Mesenchymal stem cell (in vitro differentiated cells and primary cell): ENCODE results near the gene SLC16A4.
A peak's percentile ranks its signal among the peaks of the same experiment; 100 is the strongest.

ENCODE experiments used
- DNase-seq: peaks from one replicate; pipeline ENCODE4 v3.0.0-alpha.2; 2013
- H2AFZ ChIP-seq: one replicate; pipeline ENCODE4 v1.6.1; 2013; ENCODE audit warnings: low read depth, mild to moderate bottlenecking, control low read depth, inconsistent platforms, low read length, moderate library complexity
- H2AK5ac ChIP-seq: 2 replicates; pipeline ENCODE4 v1.6.1; 2013; ENCODE audit warnings: low read length, moderate library complexity, mild to moderate bottlenecking, inconsistent platforms; ENCODE audit not compliant: severe bottlenecking
- H2BK120ac ChIP-seq: one replicate; pipeline ENCODE4 v1.6.1; 2013; ENCODE audit warnings: low read depth, mild to moderate bottlenecking, inconsistent platforms, low read length, moderate library complexity
- H2BK12ac ChIP-seq, 2 experiments: one replicate each; pipeline ENCODE4 v1.6.1; 2013; ENCODE audit warnings: inconsistent platforms in 2 of 2, low read length in 2 of 2, mild to moderate bottlenecking in 2 of 2, moderate library complexity in 2 of 2, control low read depth in 1 of 2
- H2BK15ac ChIP-seq: one replicate; pipeline ENCODE4 v1.6.1; 2013; ENCODE audit warnings: mild to moderate bottlenecking, low read depth, inconsistent platforms; ENCODE audit not compliant: poor library complexity, severe bottlenecking
- H2BK5ac ChIP-seq: 2 replicates; pipeline ENCODE4 v1.6.1; 2013; ENCODE audit warnings: low read depth, mild to moderate bottlenecking, low read length, control low read depth, inconsistent platforms; ENCODE audit not compliant: poor library complexity, severe bottlenecking
- H3K14ac ChIP-seq, 2 experiments: one replicate each; pipeline ENCODE4 v1.6.1; 2013; ENCODE audit warnings: inconsistent platforms in 2 of 2, low read length in 2 of 2, control low read depth in 1 of 2, mild to moderate bottlenecking in 1 of 2, moderate library complexity in 1 of 2
- H3K18ac ChIP-seq, 2 experiments: one replicate each; pipeline ENCODE4 v1.6.1; 2013; ENCODE audit warnings: inconsistent platforms in 2 of 2, low read length in 2 of 2, control low read depth in 1 of 2, low read depth in 1 of 2, mild to moderate bottlenecking in 1 of 2
- H3K23ac ChIP-seq, 2 experiments: one replicate each; pipeline ENCODE4 v1.6.1; 2013; ENCODE audit warnings: inconsistent platforms in 2 of 2, low read length in 2 of 2, mild to moderate bottlenecking in 2 of 2, moderate library complexity in 2 of 2, control low read depth in 1 of 2
- H3K27ac ChIP-seq: 2 replicates; pipeline ENCODE4 v1.5.1; 2013; ENCODE audit warnings: mild to moderate bottlenecking, moderate library complexity, low read length, control low read depth, inconsistent platforms; ENCODE audit not compliant: poor library complexity, severe bottlenecking
- H3K27me3 ChIP-seq, 2 experiments: 2 replicates each; pipeline versions ENCODE4 v1.6.1 to v1.7.0; 2013; ENCODE audit warnings: low read length in 2 of 2, mild to moderate bottlenecking in 2 of 2, moderate library complexity in 2 of 2, control low read depth in 1 of 2, inconsistent platforms in 1 of 2; ENCODE audit not compliant: control insufficient read depth in 1 of 2, insufficient read depth in 1 of 2
- H3K36me3 ChIP-seq, 2 experiments: 2 replicates each; pipeline versions ENCODE4 v1.6.1 to v1.7.0; 2013; ENCODE audit warnings: low read length in 2 of 2, control low read depth in 1 of 2, inconsistent platforms in 1 of 2, low read depth in 1 of 2, mild to moderate bottlenecking in 1 of 2; ENCODE audit not compliant: insufficient read depth in 2 of 2, control insufficient read depth in 1 of 2
- H3K4ac ChIP-seq, 2 experiments: one replicate each; pipeline ENCODE4 v1.6.1; 2013; ENCODE audit warnings: inconsistent platforms in 2 of 2, low read length in 2 of 2, mild to moderate bottlenecking in 2 of 2, moderate library complexity in 2 of 2, control low read depth in 1 of 2, low read depth in 1 of 2
- H3K4me1 ChIP-seq: 2 replicates; pipeline ENCODE4 v1.6.1; 2013; ENCODE audit warnings: low read depth, low read length, control low read depth; ENCODE audit not compliant: control insufficient read depth, insufficient read depth
- H3K4me2 ChIP-seq: 2 replicates; pipeline ENCODE4 v1.6.1; 2013; ENCODE audit warnings: low read length, mild to moderate bottlenecking, inconsistent platforms; ENCODE audit not compliant: poor library complexity, severe bottlenecking
- H3K4me3 ChIP-seq, 2 experiments: 2 replicates each; pipeline versions ENCODE4 v1.5.1 to v1.7.0; 2013; ENCODE audit warnings: low read length in 2 of 2, mild to moderate bottlenecking in 2 of 2, control low read depth in 1 of 2, low read depth in 1 of 2; ENCODE audit not compliant: insufficient read depth in 1 of 2
- H3K79me1 ChIP-seq: replicated peaks from 2 replicates; pipeline ENCODE4 v1.6.1; 2013; ENCODE audit warnings: mild to moderate bottlenecking, control low read depth, low read length, inconsistent platforms; ENCODE audit not compliant: poor library complexity, severe bottlenecking
- H3K9ac ChIP-seq: 2 replicates; pipeline ENCODE4 v1.7.0; 2013; ENCODE audit warnings: mild to moderate bottlenecking, low read length, moderate library complexity
- H3K9me3 ChIP-seq: 2 replicates; pipeline ENCODE4 v1.7.0; 2013; ENCODE audit warnings: mild to moderate bottlenecking, low read length; ENCODE audit not compliant: control insufficient read depth
- H4K8ac ChIP-seq: one replicate; pipeline ENCODE4 v1.6.1; 2013; ENCODE audit warnings: inconsistent platforms, mild to moderate bottlenecking, low read length, moderate library complexity
- H4K91ac ChIP-seq: one replicate; pipeline ENCODE4 v1.6.1; 2013; ENCODE audit warnings: mild to moderate bottlenecking, low read length, inconsistent platforms
- WGBS: methylation state at CpG from one replicate; pipeline ENCODE4 v1.1.7; 2013; ENCODE audit warnings: mixed read lengths; 5-methylcytosine and 5-hydroxymethylcytosine counted together

The SLC16A4 gene

GRCh38 chr1:110350360-110350759 is 40.5 kb downstream of the SLC16A4 start:
- Histone ChIP-seq H2BK15ac (no peak overlapping the region), H3K14ac (no peak overlapping the region), H3K27me3 (no peaks in the 10 kb centered on the region), H3K9me3 (no peaks in the 10 kb centered on the region), H3K27ac (no peak overlapping the region), H3K4me1 (peaks cover 3% of the 10 kb centered on the region), H3K23ac (no peak overlapping the region), H2BK5ac (no peak overlapping the region), H3K4me2 (no peak overlapping the region), H3K18ac (no peak overlapping the region), H2BK120ac (no peak overlapping the region), H4K91ac (no peak overlapping the region), H4K8ac (no peak overlapping the region), H3K4me3 (no peak overlapping the region), H3K79me1 (no peaks in the 10 kb centered on the region), H3K9ac (no peak overlapping the region), H2BK12ac (no peak overlapping the region), H2AK5ac (no peak overlapping the region), H2AFZ (no peak overlapping the region), H3K36me3 (peaks cover 13 to 35% of the 10 kb centered on the region in 2 experiments), H3K4ac (no peak overlapping the region)
- DNase-seq, result no peak
- WGBS, result 98% methylated on average over 2 of the region's 2 CpGs

GRCh38 chr1:110348771-110349170 is 42.1 kb downstream of the SLC16A4 start:
- H3K14ac ChIP-seq, result no peak overlapping the region
- no peak overlapping the region for H2BK12ac ChIP-seq
- no peak overlapping the region for H2BK5ac ChIP-seq
- H3K27me3 ChIP-seq, result no peaks in the 10 kb centered on the region
- peak; percentile 16 for DNase-seq
- no peak overlapping the region for H2AFZ ChIP-seq
- H3K9ac ChIP-seq, result peak overlapping the region; percentile 37
- H3K4ac ChIP-seq, result no peak overlapping the region
- peaks cover 3% of the 10 kb centered on the region for H3K4me1 ChIP-seq
- no peaks in the 10 kb centered on the region for H3K9me3 ChIP-seq
- no peak overlapping the region for H3K18ac ChIP-seq
- H4K91ac ChIP-seq, result no peak overlapping the region
- no peak overlapping the region for H2AK5ac ChIP-seq
- H3K4me2 ChIP-seq, result no peak overlapping the region
- no peak overlapping the region for H4K8ac ChIP-seq
- H3K4me3 ChIP-seq, result no peak overlapping the region
- no peaks in the 10 kb centered on the region for H3K79me1 ChIP-seq
- peaks cover 13 to 50% of the 10 kb centered on the region in 2 experiments for H3K36me3 ChIP-seq
- H2BK15ac ChIP-seq, result no peak overlapping the region
- no peak overlapping the region for H2BK120ac ChIP-seq
- H3K23ac ChIP-seq, result no peak overlapping the region
- no peak overlapping the region for H3K27ac ChIP-seq

GRCh38 chr1:110348050-110348449 is 42.8 kb downstream of the SLC16A4 start:
- H3K4me1 ChIP-seq, result peaks cover 3% of the 10 kb centered on the region
- peak overlapping the region; percentile 37 for H3K9ac ChIP-seq
- H3K36me3 ChIP-seq, result peaks cover 12 to 54% of the 10 kb centered on the region in 2 experiments
- no peaks in the 10 kb centered on the region for H3K79me1 ChIP-seq
- H3K23ac ChIP-seq, result no peak overlapping the region
- no peak for DNase-seq
- H3K9me3 ChIP-seq, result no peaks in the 10 kb centered on the region
- H3K4me3 ChIP-seq, result no peak overlapping the region
- no peak overlapping the region for H3K4ac ChIP-seq
- H4K8ac ChIP-seq, result no peak overlapping the region
- no peak overlapping the region for H2BK5ac ChIP-seq
- H2BK12ac ChIP-seq, result no peak overlapping the region
- no peak overlapping the region for H2BK120ac ChIP-seq
- no peak overlapping the region for H2AFZ ChIP-seq
- H2BK15ac ChIP-seq, result no peak overlapping the region
- H4K91ac ChIP-seq, result no peak overlapping the region
- WGBS, result no CpG with 5 or more reads among the region's 2 CpGs
- no peaks in the 10 kb centered on the region for H3K27me3 ChIP-seq
- H3K4me2 ChIP-seq, result no peak overlapping the region
- H3K14ac ChIP-seq, result no peak overlapping the region
- no peak overlapping the region for H2AK5ac ChIP-seq
- no peak overlapping the region for H3K18ac ChIP-seq
- no peak overlapping the region for H3K27ac ChIP-seq

- Histone ChIP-seq H4K91ac (no peak overlapping the region), H3K36me3 (peaks cover 11 to 61% of the 10 kb centered on the region in 2 experiments), H3K4me2 (no peak overlapping the region), H2BK120ac (no peak overlapping the region), H2AK5ac (no peak overlapping the region), H3K27me3 (no peaks in the 10 kb centered on the region), H3K4me1 (peaks cover 3% of the 10 kb centered on the region), H2AFZ (no peak overlapping the region), H3K18ac (no peak overlapping the region), H2BK15ac (no peak overlapping the region), H2BK5ac (no peak overlapping the region), H3K79me1 (no peaks in the 10 kb centered on the region), H3K9ac (no peak overlapping the region), H3K4me3 (no peak overlapping the region), H3K9me3 (no peaks in the 10 kb centered on the region), H4K8ac (no peak overlapping the region), H2BK12ac (no peak overlapping the region), H3K4ac (no peak overlapping the region), H3K14ac (no peak overlapping the region), H3K27ac (no peak overlapping the region), H3K23ac (no peak overlapping the region)
- WGBS, result 91% methylated on average over 14 of the region's 14 CpGs
- DNase-seq, result no peak
Measured at GRCh38 chr1:110347182-110347893, 43.5 kb downstream of the SLC16A4 start.
